ENCODE measurements around the gene PSMD1. TPM values are rescaled to one million over a fixed set of nuclear protein-coding genes. Genes with fewer than 3 reads are reported as not detected.
"Not testable (repeated sequence)": the region's sequence is repeated elsewhere in the genome, so short reads cannot be mapped to it uniquely, and the experiment has no call there.

PSMD1 gene
- total RNA-seq, 3 donors from 2014 or later, result 227 to 261 (median 251) TPM

- peaks cover 44% of the 10 kb centered on the region for H3K36me3 Mint-ChIP-seq (ENCODE audit: insufficient read depth)
- no peaks in the 10 kb centered on the region for H3K27me3 Mint-ChIP-seq (ENCODE audit: low read depth)
- no peak for DNase-seq
- H3K4me1 Mint-ChIP-seq (ENCODE audit: low read depth), result peaks cover 32% of the 10 kb centered on the region
- no peak overlapping the region for H3K4me3 Mint-ChIP-seq
- no peak for ATAC-seq
- H3K9me3 Mint-ChIP-seq, result no peaks in the 10 kb centered on the region
Observed at GRCh38 chr2:231163011-231163410, 106.3 kb downstream of the PSMD1 start.

- DNase-seq (no peak), ATAC-seq (no peak)
- H3K4me3 Mint-ChIP-seq, result no peak overlapping the region
- H3K36me3 Mint-ChIP-seq (ENCODE audit: insufficient read depth), result peaks cover 49% of the 10 kb centered on the region
- no peaks in the 10 kb centered on the region for H3K27me3 Mint-ChIP-seq (ENCODE audit: low read depth)
- H3K4me1 Mint-ChIP-seq (ENCODE audit: low read depth), result peaks cover 37% of the 10 kb centered on the region
- no peaks in the 10 kb centered on the region for H3K9me3 Mint-ChIP-seq
Observed at GRCh38 chr2:231163414-231164095, 106.9 kb downstream of the PSMD1 start.

DNA sequence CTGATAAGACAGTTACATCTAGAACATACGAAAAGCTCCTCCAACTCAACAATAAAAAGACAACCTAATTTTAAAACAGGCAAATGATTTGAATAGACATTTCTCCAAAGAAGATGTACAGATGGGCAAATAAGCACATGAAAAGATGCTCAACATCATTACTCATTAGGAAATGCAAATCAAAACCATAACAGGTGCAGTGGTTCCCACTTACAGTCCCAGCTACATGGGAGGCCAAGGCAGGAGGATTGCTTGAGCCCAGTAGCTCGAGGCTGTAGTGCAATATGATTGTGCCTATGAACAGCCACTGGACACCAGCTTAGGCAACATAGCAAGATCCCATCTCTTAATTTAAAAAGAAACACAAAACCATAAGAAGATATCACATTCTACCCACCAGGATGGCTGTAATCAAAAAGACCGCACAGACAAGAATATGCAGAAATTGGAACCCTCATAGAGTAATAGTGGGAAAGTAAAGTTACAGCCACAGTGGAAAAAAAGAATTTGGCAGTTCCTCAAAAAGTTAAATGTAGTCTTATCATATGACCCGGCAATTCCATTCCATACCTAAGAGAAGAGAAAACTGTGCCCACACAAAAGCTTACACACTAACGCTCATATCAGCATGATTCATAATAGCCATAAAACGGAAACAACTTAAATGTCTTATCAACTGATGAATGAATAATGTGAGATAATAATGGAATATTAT is 111.2 kb downstream of the PSMD1 start:
- ATAC-seq (peak; percentile 67 to 69), DNase-seq (no peak)
- H3K4me1 Mint-ChIP-seq (ENCODE audit: low read depth), result peaks cover 29% of the 10 kb centered on the region
- H3K9me3 Mint-ChIP-seq, result no peaks in the 10 kb centered on the region
- H3K4me3 Mint-ChIP-seq, result no peak overlapping the region
- no peaks in the 10 kb centered on the region for H3K27me3 Mint-ChIP-seq (ENCODE audit: low read depth)
- H3K36me3 Mint-ChIP-seq (ENCODE audit: insufficient read depth), result peaks cover 68% of the 10 kb centered on the region

DNA sequence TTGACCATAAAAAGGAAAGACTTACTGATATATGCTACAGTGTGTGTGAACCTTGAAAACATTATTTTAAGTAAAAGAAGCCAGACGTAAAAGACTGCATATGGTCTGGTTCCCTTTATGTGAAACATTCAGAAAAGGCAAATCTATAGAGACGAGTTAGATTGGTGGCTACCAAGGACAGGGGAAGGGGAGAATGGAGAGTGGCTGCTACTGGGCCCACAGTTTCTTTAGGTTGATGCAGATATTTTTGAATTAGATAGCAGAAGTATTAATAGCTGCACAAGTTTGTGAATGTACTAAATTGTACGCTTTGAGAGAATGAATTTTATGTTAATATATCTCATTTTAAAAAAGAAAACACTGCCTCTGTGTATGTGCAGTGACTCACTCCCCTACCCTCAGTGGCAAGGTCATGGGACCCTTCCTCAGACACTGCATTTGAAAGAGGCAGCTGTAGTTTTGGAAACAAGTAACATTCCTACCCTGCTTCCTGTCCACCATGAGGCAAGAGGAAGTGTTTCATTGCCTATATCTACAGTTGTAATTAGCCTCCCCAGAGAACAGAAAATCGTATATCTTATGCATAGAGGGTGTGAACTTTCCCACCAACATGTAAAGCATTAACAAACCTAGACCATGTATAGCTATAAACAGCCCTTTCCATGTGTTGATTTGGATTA is 111.9 kb downstream of the PSMD1 start:
- Mint-ChIP-seq H3K4me1 (ENCODE audit: low read depth) (peaks cover 29% of the 10 kb centered on the region), H3K36me3 (ENCODE audit: insufficient read depth) (peaks cover 64% of the 10 kb centered on the region), H3K9me3 (no peaks in the 10 kb centered on the region), H3K4me3 (no peak overlapping the region), H3K27me3 (ENCODE audit: low read depth) (no peaks in the 10 kb centered on the region)
- no peak for DNase-seq
- ATAC-seq, result peak in 1 of 2 donors; percentile 55

DNA sequence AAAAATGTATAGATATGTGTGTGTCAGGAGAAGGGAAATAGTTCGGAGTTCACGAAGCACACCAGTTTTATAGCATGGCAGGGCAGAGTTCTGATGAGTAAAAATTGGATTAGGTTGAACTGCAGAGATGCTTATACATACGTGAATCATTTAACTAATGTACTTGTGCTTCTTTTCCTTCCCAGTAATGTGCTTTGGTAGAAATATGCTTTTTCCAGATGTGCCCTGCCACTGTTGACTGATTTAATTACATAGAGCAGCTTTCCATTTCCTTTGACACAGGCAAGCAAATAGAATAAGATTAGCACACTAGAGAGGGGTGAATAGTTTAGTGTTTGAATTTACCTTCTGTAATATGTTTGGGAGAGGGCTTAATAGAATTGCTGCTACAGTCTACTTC is 112.8 kb downstream of the PSMD1 start:
- Mint-ChIP-seq H3K9me3 (no peaks in the 10 kb centered on the region), H3K36me3 (ENCODE audit: insufficient read depth) (peaks cover 65% of the 10 kb centered on the region), H3K4me1 (ENCODE audit: low read depth) (peaks cover 29% of the 10 kb centered on the region), H3K27me3 (ENCODE audit: low read depth) (no peaks in the 10 kb centered on the region), H3K4me3 (no peak overlapping the region)
- DNase-seq, result no peak
- no peak for ATAC-seq

DNA sequence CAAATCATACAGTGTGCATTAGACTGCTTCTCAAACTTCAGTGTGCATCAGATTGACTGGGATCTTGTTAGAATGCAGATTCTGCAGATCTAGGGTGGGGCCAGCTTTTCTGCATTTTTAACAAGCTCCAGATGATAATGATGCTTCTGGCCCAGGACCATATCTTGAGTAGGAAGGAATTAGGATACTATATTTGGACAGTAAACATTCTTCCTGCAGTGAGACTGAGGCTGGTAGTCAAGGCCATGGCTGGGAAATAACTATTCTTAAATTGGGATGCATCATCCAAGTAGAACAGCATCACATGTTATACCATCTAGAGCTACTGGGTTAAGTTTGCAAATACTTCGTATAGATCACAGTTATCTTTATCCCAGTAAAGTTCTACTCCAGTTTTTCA is 113.4 kb downstream of the PSMD1 start:
- H3K4me1 Mint-ChIP-seq (ENCODE audit: low read depth), result peaks cover 29% of the 10 kb centered on the region
- ATAC-seq, result no peak
- H3K9me3 Mint-ChIP-seq, result no peaks in the 10 kb centered on the region
- DNase-seq, result no peak
- H3K36me3 Mint-ChIP-seq (ENCODE audit: insufficient read depth), result peaks cover 65% of the 10 kb centered on the region
- H3K4me3 Mint-ChIP-seq, result no peak overlapping the region
- H3K27me3 Mint-ChIP-seq (ENCODE audit: low read depth), result no peaks in the 10 kb centered on the region

GRCh38 chr2:231172025-231172424 is 115.4 kb downstream of the PSMD1 start:
- peaks cover 57% of the 10 kb centered on the region for H3K36me3 Mint-ChIP-seq (ENCODE audit: insufficient read depth)
- DNase-seq (no peak), ATAC-seq (no peak)

DNA sequence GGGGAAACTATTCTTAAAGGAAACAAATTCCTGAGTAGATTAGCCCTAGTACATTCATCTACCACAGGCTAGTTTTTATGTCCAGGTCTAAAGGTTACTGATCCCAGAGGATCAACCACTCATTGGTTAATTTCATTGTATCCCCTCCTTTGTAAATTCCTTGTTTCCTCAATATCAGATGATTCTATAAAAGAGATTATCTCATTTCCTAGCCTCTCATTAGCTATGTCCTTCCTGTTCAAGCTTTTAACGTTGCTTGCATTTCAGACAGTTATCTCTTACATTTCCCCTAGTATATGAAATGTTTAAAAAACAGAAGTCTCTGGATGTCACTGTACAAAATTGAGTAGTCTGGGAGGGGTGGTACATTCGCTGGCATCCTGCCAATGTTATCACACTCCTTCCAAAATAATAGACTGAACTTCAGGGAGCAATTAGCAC is 117.6 kb downstream of the PSMD1 start:
- H3K36me3 Mint-ChIP-seq (ENCODE audit: insufficient read depth), result peaks cover 40% of the 10 kb centered on the region
- peaks cover 11% of the 10 kb centered on the region for H3K4me1 Mint-ChIP-seq (ENCODE audit: low read depth)
- no peaks in the 10 kb centered on the region for H3K9me3 Mint-ChIP-seq

More at GRCh38 chr2:231172025-231172424, 115.4 kb downstream of the PSMD1 start:
- no peaks in the 10 kb centered on the region for H3K9me3 Mint-ChIP-seq
- H3K4me1 Mint-ChIP-seq (ENCODE audit: low read depth), result peaks cover 26% of the 10 kb centered on the region
- H3K27me3 Mint-ChIP-seq (ENCODE audit: low read depth), result no peaks in the 10 kb centered on the region
- H3K4me3 Mint-ChIP-seq, result no peak overlapping the region

DNA sequence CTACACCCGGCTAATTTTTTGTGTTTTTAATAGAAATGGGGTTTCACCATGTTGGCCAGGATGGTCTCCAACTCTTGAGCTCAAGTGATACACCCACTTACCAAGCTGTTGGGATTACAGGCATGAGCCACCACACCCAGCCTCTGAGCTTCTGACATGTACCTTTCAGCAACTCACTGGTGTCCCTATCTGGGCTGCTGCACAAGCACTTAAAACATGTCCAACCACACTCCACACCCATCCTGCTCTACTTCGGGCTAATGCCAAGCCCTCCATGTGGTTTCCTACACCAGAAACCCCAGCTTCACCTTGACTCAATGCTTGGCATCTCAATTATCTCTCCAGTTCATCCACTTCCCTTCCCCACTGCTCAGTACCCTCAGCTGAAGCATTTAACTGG is 119.4 kb downstream of the PSMD1 start:
- peaks cover 18% of the 10 kb centered on the region for H3K4me1 Mint-ChIP-seq (ENCODE audit: low read depth)
- no peak for DNase-seq
- no peak for ATAC-seq
- H3K9me3 Mint-ChIP-seq, result no peaks in the 10 kb centered on the region
- peaks cover 24% of the 10 kb centered on the region for H3K36me3 Mint-ChIP-seq (ENCODE audit: insufficient read depth)
- H3K27me3 Mint-ChIP-seq (ENCODE audit: low read depth), result no peaks in the 10 kb centered on the region
- H3K4me3 Mint-ChIP-seq, result no peak overlapping the region

More for the DNA sequence above, 117.6 kb downstream of the PSMD1 start:
- no peak overlapping the region for H3K4me3 Mint-ChIP-seq
- ATAC-seq, result no peak
- DNase-seq, result no peak
- H3K27me3 Mint-ChIP-seq (ENCODE audit: low read depth), result no peaks in the 10 kb centered on the region

DNA sequence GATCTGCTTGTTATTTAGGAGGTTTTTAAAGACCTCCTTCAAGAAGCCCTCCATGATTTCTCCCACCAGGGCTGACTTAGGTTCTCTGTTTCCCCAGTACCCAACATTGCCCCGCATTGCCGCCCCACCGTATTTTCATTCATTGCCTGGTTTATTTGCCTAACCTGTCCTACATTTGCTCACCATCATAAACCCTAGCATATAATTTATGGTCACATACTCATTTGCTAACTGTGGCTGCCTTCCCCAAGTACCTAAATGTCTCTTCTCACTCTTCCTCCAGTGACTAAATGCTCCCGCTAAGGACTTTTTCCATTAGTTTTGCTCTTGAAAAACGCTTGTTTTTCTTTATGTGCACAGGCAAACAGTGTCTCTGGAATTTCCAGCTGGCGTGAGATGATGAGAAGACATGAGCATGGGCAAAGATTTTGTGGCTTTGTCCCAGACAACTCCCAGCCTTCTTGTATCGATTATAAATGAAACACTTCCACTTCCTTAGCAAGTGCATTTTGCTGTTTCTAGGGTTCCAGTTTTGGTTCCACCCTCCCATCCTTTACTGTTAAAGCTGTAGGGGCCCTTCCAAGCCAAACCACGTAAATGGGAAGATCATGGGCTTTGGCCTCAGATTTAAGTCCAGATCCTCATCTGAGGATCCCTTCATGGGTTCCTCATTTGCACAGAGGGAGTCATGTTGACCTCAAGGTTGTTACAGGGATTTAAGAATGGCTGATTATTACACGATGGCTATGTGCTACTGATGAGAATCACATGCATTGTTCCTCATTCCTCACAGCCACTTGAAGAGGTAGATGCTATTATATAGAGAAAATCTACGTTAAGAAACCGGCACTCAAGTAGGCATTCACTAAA is 120.7 kb downstream of the PSMD1 start:
- ATAC-seq (peak in 1 of 2 donors; percentile 24), DNase-seq (no peak)
- peaks cover 21% of the 10 kb centered on the region for H3K36me3 Mint-ChIP-seq (ENCODE audit: insufficient read depth)
- H3K9me3 Mint-ChIP-seq, result no peaks in the 10 kb centered on the region
- H3K4me3 Mint-ChIP-seq, result no peak overlapping the region
- H3K4me1 Mint-ChIP-seq (ENCODE audit: low read depth), result peaks cover 18% of the 10 kb centered on the region
- no peaks in the 10 kb centered on the region for H3K27me3 Mint-ChIP-seq (ENCODE audit: low read depth)

DNA sequence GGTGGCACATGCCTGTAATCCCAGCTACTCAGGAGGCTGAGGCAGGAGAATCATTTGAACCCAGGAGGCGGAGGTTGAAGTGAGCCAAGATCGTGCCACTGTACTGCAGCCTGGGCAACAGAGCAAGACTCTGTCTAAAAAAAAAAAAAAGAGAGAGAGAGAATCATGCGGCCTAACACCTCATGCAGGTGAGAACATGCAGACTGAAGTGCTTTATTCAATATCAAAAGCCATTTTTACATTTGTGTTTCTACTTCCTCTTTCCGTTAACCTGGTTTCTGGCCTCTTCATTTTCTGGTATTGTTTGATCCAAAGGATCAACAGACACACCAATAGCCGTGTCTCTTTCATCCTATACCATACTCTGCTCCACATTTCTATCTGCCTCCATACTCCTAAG is 122.1 kb downstream of the PSMD1 start:
- H3K36me3 Mint-ChIP-seq (ENCODE audit: insufficient read depth), result peaks cover 17% of the 10 kb centered on the region
- H3K27me3 Mint-ChIP-seq (ENCODE audit: low read depth); DNase-seq; H3K9me3 Mint-ChIP-seq; H3K4me3 Mint-ChIP-seq; ATAC-seq: not testable (repeated sequence)
- peaks cover 18% of the 10 kb centered on the region for H3K4me1 Mint-ChIP-seq (ENCODE audit: low read depth)

DNA sequence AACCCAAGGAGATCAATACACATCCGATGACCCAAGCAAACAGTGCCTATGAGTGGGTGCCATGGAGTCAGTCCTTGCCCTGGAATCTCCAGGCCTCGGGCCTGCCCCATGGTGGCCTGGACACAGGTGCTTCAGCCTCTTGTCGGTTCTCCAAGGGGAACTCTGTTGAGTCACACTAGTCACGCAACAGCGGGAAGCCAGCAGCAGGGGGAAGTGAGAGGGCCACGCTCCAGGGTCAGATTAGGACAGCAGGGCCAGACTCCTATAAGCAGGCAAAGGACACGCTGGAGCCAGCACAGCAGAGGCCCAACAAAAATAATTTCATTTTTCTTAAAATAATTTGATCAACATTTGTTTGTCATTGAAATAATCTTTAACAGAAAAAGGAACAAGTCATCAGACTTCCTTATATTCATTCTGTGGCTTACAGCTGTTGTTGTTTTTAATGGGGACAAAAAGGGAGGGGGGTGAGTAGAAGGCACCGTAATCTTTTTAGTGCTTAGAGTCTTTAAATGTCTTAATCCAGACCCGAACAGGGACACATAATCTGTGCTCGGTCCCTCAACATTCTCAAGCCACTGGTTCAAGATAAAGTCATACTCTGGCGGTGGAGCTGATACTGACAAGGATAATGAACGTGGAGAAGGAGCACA is 125.3 kb downstream of the PSMD1 start:
- peaks cover 15% of the 10 kb centered on the region for H3K4me1 Mint-ChIP-seq (ENCODE audit: low read depth)
- H3K4me3 Mint-ChIP-seq, result no peak overlapping the region
- no peaks in the 10 kb centered on the region for H3K27me3 Mint-ChIP-seq (ENCODE audit: low read depth)
- no peaks in the 10 kb centered on the region for H3K36me3 Mint-ChIP-seq (ENCODE audit: insufficient read depth)
- DNase-seq (no peak), ATAC-seq (no peak)
- H3K9me3 Mint-ChIP-seq, result no peaks in the 10 kb centered on the region

GRCh38 chr2:231182513-231182899 is 125.8 kb downstream of the PSMD1 start:
- ATAC-seq (no peak), DNase-seq (no peak)
- Mint-ChIP-seq H3K36me3 (ENCODE audit: insufficient read depth) (no peaks in the 10 kb centered on the region), H3K4me1 (ENCODE audit: low read depth) (peaks cover 13% of the 10 kb centered on the region), H3K9me3 (no peaks in the 10 kb centered on the region), H3K4me3 (no peak overlapping the region), H3K27me3 (ENCODE audit: low read depth) (no peaks in the 10 kb centered on the region)

All from activated T-cell treated with anti-CD3 and anti-CD28 coated beads, Interleukin-2, amount 50 U/mL, for 4 hours (primary cell).